KMS-11 (cell line): ENCODE measurements around the gene AQP4.

Experiments used
- H2AFZ ChIP-seq: fragments of 200-600 bp; sonication (generic); 2 replicates; pipeline ENCODE4 v1.6.1; 2016; ENCODE audit warnings: antibody characterized with exemption, mixed run types, low read depth
- H3K27ac ChIP-seq: fragments of 200-600 bp; sonication (generic); 2 replicates; pipeline ENCODE4 v1.6.1; 2016; ENCODE audit warnings: mild to moderate bottlenecking, mixed run types
- H3K27me3 ChIP-seq: fragments of 200-600 bp; sonication (generic); 2 replicates; pipeline ENCODE4 v1.6.1; 2017; ENCODE audit warnings: mild to moderate bottlenecking, low read depth, mixed run types, moderate library complexity; ENCODE audit not compliant: insufficient read depth
- H3K36me3 ChIP-seq: fragments of 200-600 bp; sonication (generic); 2 replicates; pipeline ENCODE4 v1.6.1; 2017; ENCODE audit warnings: mild to moderate bottlenecking, mixed run types; ENCODE audit not compliant: insufficient read depth
- H3K4me1 ChIP-seq: fragments of 200-600 bp; sonication (generic); 2 replicates; pipeline ENCODE4 v1.6.1; 2016; ENCODE audit warnings: mild to moderate bottlenecking, low read depth, mixed run types; ENCODE audit not compliant: poor library complexity, severe bottlenecking
- H3K4me2 ChIP-seq: fragments of 200-600 bp; sonication (generic); 2 replicates; pipeline ENCODE4 v1.7.0; 2016; ENCODE audit warnings: mild to moderate bottlenecking, mixed run types
- H3K4me3 ChIP-seq: fragments of 200-600 bp; sonication (generic); IDR thresholded peaks from 2 replicates; pipeline ENCODE4 v1.6.1; 2017; ENCODE audit warnings: low read depth, low read length, mixed read lengths; ENCODE audit not compliant: insufficient read depth
- H3K79me2 ChIP-seq: fragments of 200-600 bp; sonication (generic); 2 replicates; pipeline ENCODE4 v1.6.1; 2016; ENCODE audit warnings: low read depth, mixed run types; ENCODE audit not compliant: insufficient read depth
- H3K9ac ChIP-seq: fragments of 200-600 bp; sonication (generic); 2 replicates; pipeline ENCODE4 v1.6.1; 2016; ENCODE audit warnings: mild to moderate bottlenecking, mixed run types
- H4K20me1 ChIP-seq: fragments of 200-600 bp; sonication (generic); 2 replicates; pipeline ENCODE4 v1.6.1; 2016; ENCODE audit warnings: mild to moderate bottlenecking, mixed run types; ENCODE audit not compliant: insufficient read depth
- CTCF ChIP-seq: fragments of 200-600 bp; sonication (generic); conservative IDR thresholded peaks from 2 replicates; pipeline ENCODE4 v1.6.1; 2017; ENCODE audit warnings: low read depth, mild to moderate bottlenecking, antibody characterized with exemption, low read length, moderate library complexity, mixed read lengths

Gene AQP4

DNA sequence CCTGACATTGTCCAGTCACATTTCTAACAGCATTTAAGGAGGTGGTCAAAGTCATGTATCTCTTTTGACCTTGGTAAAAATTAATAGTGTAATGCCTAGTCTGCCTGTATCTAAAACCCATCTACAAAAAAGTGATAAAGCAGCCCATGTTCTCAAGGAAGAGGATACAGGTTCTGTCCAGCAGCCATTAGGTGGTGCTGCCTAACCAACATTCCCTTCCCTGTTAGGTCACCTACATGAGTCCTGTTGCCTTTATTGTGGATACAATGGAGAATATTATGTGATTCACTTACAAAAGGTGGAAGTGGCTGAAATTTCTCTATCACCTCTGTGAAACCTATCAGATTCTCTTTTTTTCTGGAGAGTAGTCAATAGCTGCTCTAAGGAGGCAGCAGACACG is 52.5 kb downstream of the AQP4 start:
- no peaks in the 10 kb centered on the region for H3K79me2 ChIP-seq
- no peaks in the 10 kb centered on the region for H3K36me3 ChIP-seq
- TF ChIP-seq CTCF, result no peak
- H2AFZ ChIP-seq, result no peak overlapping the region
- H3K4me1 ChIP-seq, result no peaks in the 10 kb centered on the region
- H3K4me3 ChIP-seq, result no peak overlapping the region
- H3K27ac ChIP-seq, result no peak overlapping the region
- no peaks in the 10 kb centered on the region for H4K20me1 ChIP-seq
- H3K4me2 ChIP-seq, result no peak overlapping the region
- H3K9ac ChIP-seq, result no peak overlapping the region
- H3K27me3 ChIP-seq, result no peaks in the 10 kb centered on the region

DNA sequence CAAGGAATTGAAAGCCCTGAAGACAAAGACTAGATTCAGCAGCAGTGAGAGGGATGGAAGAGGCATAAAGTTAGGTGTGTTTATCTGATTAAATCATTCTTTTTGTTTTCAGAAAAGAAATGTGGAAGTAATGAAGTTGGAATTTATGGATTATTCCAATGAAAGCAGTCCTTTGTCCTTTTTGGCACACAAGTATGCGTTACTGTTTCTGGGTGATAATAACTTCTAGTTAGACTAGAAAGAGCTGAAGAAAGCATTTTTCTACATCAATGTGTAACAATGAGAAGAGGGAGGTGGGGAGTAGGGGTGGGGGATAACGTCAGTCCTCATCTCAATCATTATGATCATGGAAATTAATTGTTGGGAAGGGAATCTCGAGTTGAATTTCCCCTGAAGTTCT is 53.0 kb downstream of the AQP4 start:
- Histone ChIP-seq H3K9ac (no peak overlapping the region), H4K20me1 (no peaks in the 10 kb centered on the region), H3K36me3 (no peaks in the 10 kb centered on the region), H3K27ac (no peak overlapping the region), H3K4me1 (no peaks in the 10 kb centered on the region), H3K27me3 (no peaks in the 10 kb centered on the region), H3K4me2 (no peak overlapping the region), H2AFZ (no peak overlapping the region), H3K79me2 (no peaks in the 10 kb centered on the region), H3K4me3 (no peak overlapping the region)
- no peak for TF ChIP-seq CTCF

GRCh38 chr18:26809346-26809745 is 56.2 kb downstream of the AQP4 start:
- Histone ChIP-seq H2AFZ (no peak overlapping the region), H3K4me3 (no peak overlapping the region), H3K27me3 (no peaks in the 10 kb centered on the region), H3K79me2 (no peaks in the 10 kb centered on the region), H3K4me1 (no peaks in the 10 kb centered on the region), H4K20me1 (no peaks in the 10 kb centered on the region), H3K36me3 (no peaks in the 10 kb centered on the region), H3K27ac (no peak overlapping the region), H3K4me2 (no peak overlapping the region), H3K9ac (no peak overlapping the region)
- no peak for TF ChIP-seq CTCF

- no peaks in the 10 kb centered on the region for H3K27me3 ChIP-seq
- H3K79me2 ChIP-seq, result no peaks in the 10 kb centered on the region
- H3K36me3 ChIP-seq, result no peaks in the 10 kb centered on the region
- no peak overlapping the region for H3K9ac ChIP-seq
- H3K4me1 ChIP-seq, result no peaks in the 10 kb centered on the region
- H3K4me3 ChIP-seq, result no peak overlapping the region
- H4K20me1 ChIP-seq, result no peaks in the 10 kb centered on the region
- TF ChIP-seq CTCF, result no peak
- H3K27ac ChIP-seq, result no peak overlapping the region
- H2AFZ ChIP-seq, result no peak overlapping the region
- H3K4me2 ChIP-seq, result no peak overlapping the region
Measured at GRCh38 chr18:26806224-26806623, 59.3 kb downstream of the AQP4 start.

DNA sequence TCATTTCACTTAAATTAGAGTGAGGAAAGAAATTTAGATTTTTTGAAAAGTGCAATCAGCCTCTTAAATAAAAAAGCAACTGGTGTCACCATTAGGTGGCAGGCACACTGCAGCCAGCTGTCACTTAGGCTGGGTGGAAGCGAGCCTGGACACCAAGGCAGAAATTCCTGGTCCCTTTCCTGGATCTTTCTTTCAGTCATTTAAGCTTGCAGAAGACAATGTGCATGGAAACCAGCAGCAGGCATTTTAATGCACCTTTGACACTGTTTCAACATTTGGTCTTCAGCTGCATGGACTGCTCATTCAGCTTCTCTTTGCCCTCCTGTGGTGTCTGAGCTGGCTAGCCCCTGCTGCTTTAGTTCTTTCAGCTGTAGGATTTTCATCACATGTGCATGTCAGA is 61.0 kb downstream of the AQP4 start:
- no peaks in the 10 kb centered on the region for H4K20me1 ChIP-seq
- H3K4me1 ChIP-seq, result no peaks in the 10 kb centered on the region
- H3K4me3 ChIP-seq, result no peak overlapping the region
- no peak overlapping the region for H3K9ac ChIP-seq
- TF ChIP-seq CTCF, result no peak
- no peaks in the 10 kb centered on the region for H3K27me3 ChIP-seq
- H3K4me2 ChIP-seq, result no peak overlapping the region
- H3K79me2 ChIP-seq, result no peaks in the 10 kb centered on the region
- no peak overlapping the region for H2AFZ ChIP-seq
- H3K27ac ChIP-seq, result no peak overlapping the region
- H3K36me3 ChIP-seq, result no peaks in the 10 kb centered on the region
